RWPE2 (cell line): Measurements from ENCODE around the gene DGCR2.
"Not testable (repeated sequence)": the region's sequence is repeated elsewhere in the genome, so short reads cannot be mapped to it uniquely, and the experiment has no call there.

Source experiments
- ATAC-seq: fragments of 200-7000 bp; cut with Tn5 transposase; 3 replicates; pipeline ENCODE4 v1.9.1; 2021; ENCODE audit warnings: low read depth
- DNase-seq: peaks from one replicate; pipeline ENCODE4 v3.0.0-alpha.2; 2020; ENCODE audit warnings: low spot score
- H3K27ac ChIP-seq: fragments of 450-650 bp; 2 replicates; pipeline ENCODE4 v1.5.1; 2017; ENCODE audit warnings: mild to moderate bottlenecking; ENCODE audit not compliant: poor library complexity, severe bottlenecking
- H3K27me3 ChIP-seq: fragments of 250-450 bp; sonication (Bioruptor Pico); 2 replicates; pipeline ENCODE4 v1.5.1; 2021; ENCODE audit warnings: mild to moderate bottlenecking, moderate library complexity; ENCODE audit not compliant: insufficient read depth, poor library complexity, severe bottlenecking
- H3K36me3 ChIP-seq: fragments of 250-450 bp; sonication (Bioruptor Pico); 2 replicates; pipeline ENCODE4 v1.5.1; 2020; ENCODE audit warnings: low read depth, mild to moderate bottlenecking, moderate library complexity
- H3K4me1 ChIP-seq: fragments of 250-450 bp; sonication (Bioruptor Pico); 2 replicates; pipeline ENCODE4 v1.5.1; 2021; ENCODE audit warnings: mild to moderate bottlenecking, moderate library complexity; ENCODE audit not compliant: insufficient read depth, poor library complexity, severe bottlenecking
- H3K4me3 ChIP-seq: fragments of 250-450 bp; sonication (Bioruptor Pico); 2 replicates; pipeline ENCODE4 v1.5.1; 2021; ENCODE audit warnings: mild to moderate bottlenecking, moderate library complexity; ENCODE audit not compliant: severe bottlenecking
- H3K9me3 ChIP-seq: fragments of 250-450 bp; sonication (Bioruptor Pico); 2 replicates; pipeline ENCODE4 v1.5.1; 2021; ENCODE audit warnings: mild to moderate bottlenecking, moderate library complexity; ENCODE audit not compliant: severe bottlenecking
- CTCF ChIP-seq: fragments of 450-650 bp; IDR thresholded peaks from one replicate; pipeline ENCODE4 v1.5.1; 2017; ENCODE audit warnings: mild to moderate bottlenecking, moderate library complexity; ENCODE audit not compliant: poor library complexity, severe bottlenecking

DGCR2 gene

DNA sequence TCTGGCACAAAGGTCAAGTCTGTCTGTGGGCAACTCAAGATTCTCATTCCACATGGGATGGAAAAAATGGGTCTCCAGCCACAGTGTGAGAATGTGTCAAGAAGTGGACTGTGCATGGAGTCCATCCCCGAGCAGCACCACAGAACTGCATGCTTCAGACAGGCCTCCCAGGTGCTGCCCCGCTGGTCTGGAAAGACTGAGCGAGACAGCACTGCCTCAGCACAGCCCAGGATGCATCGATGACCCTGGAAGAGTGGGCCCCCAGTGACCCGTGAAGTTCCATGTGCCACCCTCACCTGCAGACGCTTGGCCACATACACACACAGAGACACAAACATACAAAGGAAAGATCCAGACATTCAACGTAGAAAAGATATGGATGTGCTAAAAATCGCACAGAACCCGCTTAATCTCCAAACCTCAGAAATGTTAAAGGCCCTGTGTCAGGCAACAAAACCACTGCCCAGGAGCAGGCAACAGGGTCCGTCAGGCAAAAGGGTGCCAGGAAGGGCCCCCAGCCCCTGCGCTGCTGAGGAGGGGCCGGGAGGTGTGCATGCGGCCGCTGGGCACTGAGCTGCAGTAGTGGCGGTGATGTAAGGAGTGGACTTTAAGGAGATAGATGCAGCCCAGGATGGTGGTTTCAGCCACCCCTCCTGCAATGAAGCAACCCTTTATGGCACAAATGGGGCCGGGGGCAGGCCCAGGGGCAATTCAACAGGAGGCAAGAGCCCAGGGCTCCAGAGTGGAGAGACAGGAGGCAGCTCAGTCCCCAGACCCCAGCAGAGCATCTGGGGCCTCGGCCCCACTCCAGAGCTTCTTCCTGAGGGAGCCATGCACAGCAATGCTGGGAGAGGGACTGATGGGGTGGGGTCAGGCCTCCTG is 84.7 kb downstream of the DGCR2 start:
- Histone ChIP-seq H3K36me3 (no peaks in the 10 kb centered on the region), H3K9me3 (no peaks in the 10 kb centered on the region), H3K27me3 (no peaks in the 10 kb centered on the region), H3K27ac (no peak overlapping the region), H3K4me1 (no peaks in the 10 kb centered on the region), H3K4me3 (no peak overlapping the region)
- no peak for TF ChIP-seq CTCF
- DNase-seq (no peak), ATAC-seq (no peak)

DNA sequence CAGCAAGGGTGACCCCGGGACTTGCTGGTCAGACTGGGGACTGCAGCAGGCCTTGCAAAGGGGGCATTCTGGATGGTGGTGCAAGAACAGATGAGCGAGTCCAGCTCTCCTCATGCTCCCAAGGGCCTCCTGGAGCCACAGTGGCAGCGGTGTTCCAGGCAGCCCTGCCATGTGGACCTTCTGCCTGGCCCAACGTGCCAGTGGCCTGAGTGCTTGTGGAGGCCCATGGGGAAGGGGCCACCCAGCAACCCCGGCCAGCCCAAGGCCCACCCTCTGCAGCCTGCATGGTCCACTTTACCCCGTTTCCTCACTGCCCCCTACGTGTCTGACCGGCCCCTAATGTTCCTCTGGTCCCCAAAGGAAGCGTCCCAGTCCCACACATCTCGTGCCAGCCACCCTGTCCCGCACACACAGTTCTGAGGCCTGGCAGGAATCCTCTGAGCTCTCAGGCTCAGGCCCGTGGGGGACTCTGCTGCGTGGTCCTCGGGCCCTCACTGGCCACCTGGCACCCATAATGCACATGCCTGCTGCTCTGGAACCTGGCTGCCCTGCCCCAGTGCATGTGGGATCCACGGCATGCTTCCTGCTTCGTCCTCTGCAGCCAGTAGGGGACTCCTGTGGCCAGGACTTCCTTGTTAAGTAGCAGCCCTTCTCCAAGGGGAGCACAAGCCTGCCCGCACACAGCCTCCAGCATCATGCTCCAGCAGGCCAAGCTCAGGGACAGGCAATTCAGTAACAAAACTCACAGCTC is 85.5 kb downstream of the DGCR2 start:
- ATAC-seq (peak; percentile 28; the same call in 2 of the 3 replicates), DNase-seq (no peak)
- Histone ChIP-seq H3K27me3 (no peaks in the 10 kb centered on the region), H3K36me3 (no peaks in the 10 kb centered on the region), H3K4me3 (no peak overlapping the region), H3K4me1 (no peaks in the 10 kb centered on the region), H3K9me3 (no peaks in the 10 kb centered on the region), H3K27ac (no peak overlapping the region)
- TF ChIP-seq CTCF, result peak; percentile 8

- Histone ChIP-seq H3K4me3 (no peak overlapping the region), H3K36me3 (no peaks in the 10 kb centered on the region), H3K4me1 (no peaks in the 10 kb centered on the region), H3K27ac (no peak overlapping the region), H3K27me3 (no peaks in the 10 kb centered on the region), H3K9me3 (no peaks in the 10 kb centered on the region)
- DNase-seq (no peak), ATAC-seq (no peak)
- no peak for TF ChIP-seq CTCF
Observed at GRCh38 chr22:19036229-19036522, 86.0 kb downstream of the DGCR2 start.

DNA sequence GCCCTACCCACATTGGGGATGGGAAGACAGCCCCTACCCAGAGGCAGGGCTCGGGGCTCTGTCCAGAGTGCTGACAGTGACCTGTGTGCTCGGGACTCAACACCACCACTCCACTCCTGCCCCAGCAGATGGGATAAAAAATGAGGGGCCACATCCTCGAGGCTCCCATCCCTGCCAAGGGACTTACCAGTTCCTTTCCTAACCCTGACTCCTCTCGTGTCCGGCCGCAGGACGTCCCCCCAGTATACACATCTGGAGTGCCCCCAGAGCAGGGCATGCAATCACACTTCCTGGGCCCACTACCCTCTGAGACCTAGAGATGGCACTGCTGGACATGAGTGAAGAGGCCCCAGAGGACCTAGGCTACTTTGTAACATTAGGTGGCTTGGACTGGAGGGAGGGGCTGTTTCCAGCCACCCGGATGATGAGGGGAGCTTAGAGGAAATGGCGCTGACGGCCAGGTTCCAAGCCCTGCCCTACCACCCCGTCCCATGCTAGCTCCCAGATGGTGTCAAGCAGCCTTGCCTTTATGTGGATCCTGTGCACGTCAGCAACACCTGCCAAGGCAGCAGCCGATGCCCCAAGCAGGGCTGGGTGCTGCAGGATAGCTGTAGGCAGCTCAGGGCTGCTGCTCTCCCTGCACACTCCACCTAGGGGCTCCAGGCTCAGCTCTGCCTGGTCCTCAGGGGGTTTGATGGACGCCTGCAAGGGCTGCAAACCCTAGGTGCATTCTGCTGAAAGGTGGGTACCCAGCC is 86.6 kb downstream of the DGCR2 start:
- Histone ChIP-seq H3K4me3 (no peak overlapping the region), H3K27me3 (peaks cover 2% of the 10 kb centered on the region), H3K36me3 (no peaks in the 10 kb centered on the region), H3K9me3 (no peaks in the 10 kb centered on the region), H3K4me1 (no peaks in the 10 kb centered on the region), H3K27ac (no peak overlapping the region)
- ATAC-seq (peak; percentile 27; the same call in 2 of the 3 replicates), DNase-seq (no peak)
- TF ChIP-seq CTCF, result no peak

DNA sequence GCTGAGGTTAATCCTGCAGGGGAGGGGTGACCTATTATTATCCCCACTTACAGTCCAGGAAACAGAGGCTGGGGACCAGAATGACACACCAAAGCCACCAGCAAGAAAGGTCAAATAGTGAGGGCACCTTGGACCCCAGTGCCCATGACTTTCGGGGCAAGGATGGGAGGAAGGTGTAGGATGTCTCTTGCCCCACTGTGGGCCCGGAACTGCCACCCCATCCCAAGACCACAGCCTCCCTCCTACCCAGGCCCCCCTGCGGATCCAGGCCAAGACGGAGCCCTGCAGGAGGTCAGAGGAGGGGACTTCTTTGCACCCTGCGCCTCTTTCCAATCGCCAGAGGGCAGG is 87.1 kb downstream of the DGCR2 start:
- not testable (repeated sequence) for ATAC-seq, H3K4me3 ChIP-seq, H3K9me3 ChIP-seq, H3K4me1 ChIP-seq, H3K27ac ChIP-seq, H3K36me3 ChIP-seq, DNase-seq, H3K27me3 ChIP-seq

DNA sequence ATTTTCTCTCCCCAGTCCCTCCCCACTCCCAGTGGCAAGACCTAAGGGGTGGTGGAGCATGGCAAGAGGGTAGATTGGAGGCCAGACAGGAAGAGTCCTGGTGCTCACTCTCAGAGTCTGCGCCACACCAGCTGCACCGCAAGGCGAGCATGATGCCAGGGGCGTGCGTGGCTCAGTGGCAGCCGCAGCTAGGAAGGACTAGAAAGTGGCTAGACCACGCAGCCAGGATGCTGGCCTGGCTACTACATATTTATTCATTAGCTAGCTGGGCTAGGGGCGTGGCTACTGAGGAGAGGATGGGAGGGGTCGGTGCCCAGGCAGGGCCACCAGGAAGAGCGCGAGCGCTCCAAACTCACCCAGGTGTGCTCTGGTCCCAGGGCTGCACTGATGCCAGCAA is 87.5 kb downstream of the DGCR2 start:
- H3K27ac ChIP-seq, H3K4me1 ChIP-seq, H3K27me3 ChIP-seq, H3K36me3 ChIP-seq, DNase-seq, H3K9me3 ChIP-seq, H3K4me3 ChIP-seq, ATAC-seq: not testable (repeated sequence)

DNA sequence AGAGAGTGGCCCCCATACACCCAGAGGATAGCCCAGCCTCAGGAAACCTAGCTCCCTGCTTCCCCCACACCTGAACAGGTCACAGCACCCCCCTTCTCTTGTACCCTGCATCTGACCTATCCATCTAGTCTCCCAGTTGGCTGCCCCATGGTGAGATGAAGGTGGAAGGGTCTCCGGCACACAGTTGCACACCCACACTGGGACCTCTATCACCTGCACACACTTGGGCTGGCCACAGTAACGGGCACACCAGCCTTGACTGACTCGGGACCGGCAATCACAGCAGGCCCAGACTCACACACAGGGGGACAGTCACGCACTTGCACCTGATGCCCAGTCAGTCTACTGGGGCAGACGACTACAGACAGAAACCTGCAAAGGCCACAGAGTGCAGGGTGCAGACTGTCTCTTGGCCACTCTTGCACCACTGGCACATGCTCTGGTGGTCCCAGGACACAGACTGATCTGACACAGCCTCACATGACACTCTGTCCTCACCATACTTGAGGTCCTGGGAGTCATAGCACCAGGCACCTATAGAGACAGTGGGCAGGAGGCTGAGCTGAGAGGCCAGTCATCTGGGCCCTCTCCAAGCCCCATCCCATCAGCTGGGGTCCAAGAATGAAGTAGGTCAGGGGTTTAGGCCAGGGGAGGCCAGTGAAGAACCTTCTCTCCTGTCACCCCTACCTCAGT is 88.0 kb downstream of the DGCR2 start:
- peak; percentile 2; the same call in 1 of the 3 replicates for ATAC-seq
- H3K36me3 ChIP-seq, H3K9me3 ChIP-seq, H3K4me3 ChIP-seq, H3K27ac ChIP-seq, H3K4me1 ChIP-seq, DNase-seq: not testable (repeated sequence)
- peaks cover 10% of the 10 kb centered on the region for H3K27me3 ChIP-seq
